ENCODE measurements around the gene NPHP4.

NPHP4 gene

DNA sequence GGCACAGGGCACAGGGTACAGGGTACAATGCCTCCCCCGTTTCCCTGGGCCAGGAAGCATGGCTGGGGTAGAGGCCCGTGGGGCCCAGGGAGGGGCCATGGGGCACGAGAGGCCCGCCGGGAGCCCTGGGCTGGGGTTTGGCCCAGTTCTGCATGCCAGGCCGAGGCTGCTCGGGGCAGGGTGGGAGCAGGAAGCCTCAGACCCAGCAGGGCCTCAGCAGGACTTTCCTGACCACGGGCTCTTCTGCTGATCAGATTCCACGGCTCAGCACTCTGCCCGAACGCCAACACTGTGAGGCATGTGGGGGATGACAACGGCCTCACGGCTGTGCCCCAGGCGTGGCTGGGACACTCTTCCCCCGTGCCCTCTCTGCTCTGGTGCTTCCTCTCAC, 104.3 kb downstream of the NPHP4 start:
- Histone ChIP-seq H3K27me3 (ENCODE audit: low read depth, low read length) (no peaks in the 10 kb centered on the region), H3K9me3 (ENCODE audit: control insufficient read depth in 1 of 2, low read length in 2 of 2) (no peaks in the 10 kb centered on the region), H3K27ac (ENCODE audit: low read length) (no peak overlapping the region), H3K4me3 (ENCODE audit: low read depth in 1 of 2, low read length in 2 of 2) (no peak overlapping the region), H3K36me3 (ENCODE audit: control insufficient read depth in 1 of 2, insufficient read depth in 2 of 2, low read length in 2 of 2) (peaks cover 0 to 14% of the 10 kb centered on the region in 2 donors), H3K4me1 (ENCODE audit: control insufficient read depth in 1 of 2, insufficient read depth in 2 of 2, low read length in 2 of 2) (no peaks in the 10 kb centered on the region)

DNA sequence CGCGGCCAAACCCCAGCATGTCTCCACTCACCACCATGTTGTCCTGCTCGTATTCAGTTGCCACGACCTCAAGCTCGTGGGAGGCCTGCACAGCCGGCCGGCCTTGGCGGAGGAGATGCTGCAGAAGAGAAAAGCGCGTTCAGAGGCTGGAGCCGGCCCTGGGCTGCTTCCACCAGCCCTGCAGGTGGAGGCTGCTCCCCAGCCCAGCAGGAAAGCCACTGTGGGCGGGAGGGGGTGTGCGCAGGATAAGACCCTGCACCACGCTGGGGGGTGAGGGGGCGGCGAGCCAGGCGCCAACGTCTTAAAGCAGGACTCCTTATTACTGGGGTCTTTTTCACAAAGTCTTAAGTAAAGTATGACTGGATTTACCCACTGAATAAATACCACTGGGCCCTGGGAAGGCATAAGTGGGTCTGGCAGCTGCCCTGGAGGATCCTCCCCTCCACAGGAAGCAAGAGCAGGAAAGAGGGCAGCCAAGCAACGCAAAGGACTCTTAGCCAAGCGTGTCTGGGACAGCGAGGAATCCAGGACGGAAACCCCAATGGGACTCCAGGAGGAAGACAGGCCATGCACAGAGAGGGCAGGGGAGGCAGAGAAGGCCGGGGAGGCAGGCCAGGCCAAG, 104.8 kb downstream of the NPHP4 start:
- H3K27ac ChIP-seq (ENCODE audit: low read length), result no peak overlapping the region
- peaks cover 0 to 14% of the 10 kb centered on the region in 2 donors for H3K36me3 ChIP-seq (ENCODE audit: control insufficient read depth in 1 of 2, insufficient read depth in 2 of 2, low read length in 2 of 2)

DNA sequence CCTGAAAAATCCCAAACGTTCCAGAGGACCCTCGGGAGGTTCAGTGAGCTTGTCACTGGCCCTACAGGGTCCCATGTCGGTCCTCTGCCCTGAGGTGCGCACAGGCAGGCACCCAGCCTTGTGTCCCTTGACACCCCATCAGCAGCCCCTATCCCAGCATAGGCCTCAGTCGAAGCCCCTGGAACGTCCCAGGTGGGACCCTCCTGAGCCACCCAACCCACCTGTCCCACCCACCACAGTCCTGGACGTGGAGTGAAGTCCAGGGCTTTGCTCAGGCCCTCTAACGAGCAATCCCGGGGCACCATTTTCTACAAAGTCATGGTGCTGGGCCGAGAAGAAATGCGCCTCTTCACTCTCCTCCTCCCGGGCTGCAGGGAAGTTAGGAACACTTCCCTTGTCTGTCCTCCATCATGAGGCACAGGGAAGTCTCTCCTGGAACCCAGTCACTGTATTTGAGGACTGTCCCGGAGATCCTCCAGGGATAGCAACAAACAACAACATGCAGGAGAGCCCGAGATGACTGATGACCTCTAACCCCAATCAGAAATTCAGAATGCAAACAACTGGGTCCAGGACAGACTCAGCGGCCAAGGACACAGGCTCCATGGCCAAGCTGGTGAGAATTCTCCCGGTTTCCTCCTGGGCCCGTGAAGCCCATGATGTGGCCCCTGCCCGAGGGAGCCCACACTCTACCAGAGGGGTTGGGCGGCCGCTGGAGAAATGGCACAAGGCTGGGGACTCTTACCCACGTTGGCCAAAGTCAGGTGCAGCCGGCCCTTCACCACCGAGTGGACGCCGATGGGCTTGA, 105.5 kb downstream of the NPHP4 start:
- Histone ChIP-seq H3K36me3 (ENCODE audit: control insufficient read depth in 1 of 2, insufficient read depth in 2 of 2, low read length in 2 of 2) (peaks cover under 1 to 14% of the 10 kb centered on the region in 2 donors), H3K4me1 (ENCODE audit: control insufficient read depth in 1 of 2, insufficient read depth in 2 of 2, low read length in 2 of 2) (no peaks in the 10 kb centered on the region), H3K4me3 (ENCODE audit: low read depth in 1 of 2, low read length in 2 of 2) (no peak overlapping the region), H3K27me3 (ENCODE audit: low read depth, low read length) (no peaks in the 10 kb centered on the region), H3K9me3 (ENCODE audit: control insufficient read depth in 1 of 2, low read length in 2 of 2) (no peaks in the 10 kb centered on the region), H3K27ac (ENCODE audit: low read length) (no peak overlapping the region)

More for the DNA sequence above, 104.8 kb downstream of the NPHP4 start:
- H3K27me3 ChIP-seq (ENCODE audit: low read depth, low read length), result no peaks in the 10 kb centered on the region
- H3K4me3 ChIP-seq (ENCODE audit: low read depth in 1 of 2, low read length in 2 of 2), result no peak overlapping the region
- H3K4me1 ChIP-seq (ENCODE audit: control insufficient read depth in 1 of 2, insufficient read depth in 2 of 2, low read length in 2 of 2), result no peaks in the 10 kb centered on the region
- no peaks in the 10 kb centered on the region for H3K9me3 ChIP-seq (ENCODE audit: control insufficient read depth in 1 of 2, low read length in 2 of 2)

DNA sequence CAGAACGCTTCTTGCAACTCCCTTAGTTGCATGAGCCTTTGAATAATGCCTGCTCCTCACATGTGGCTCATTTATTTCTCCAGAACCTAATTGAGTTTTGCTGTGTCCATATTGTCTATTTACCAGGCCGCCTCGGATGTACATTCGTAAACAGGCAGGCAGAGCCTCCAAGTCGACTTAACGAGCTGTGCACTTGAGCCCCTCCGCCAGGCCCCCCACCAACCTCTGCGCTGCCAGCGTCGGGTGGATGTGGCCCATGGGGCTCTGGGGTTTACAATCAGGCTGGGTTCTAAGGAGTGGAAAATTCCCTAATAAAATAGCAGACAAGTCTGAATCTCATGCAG, 106.1 kb downstream of the NPHP4 start:
- Histone ChIP-seq H3K27ac (ENCODE audit: low read length) (no peak overlapping the region), H3K9me3 (ENCODE audit: control insufficient read depth in 1 of 2, low read length in 2 of 2) (no peaks in the 10 kb centered on the region), H3K36me3 (ENCODE audit: control insufficient read depth in 1 of 2, insufficient read depth in 2 of 2, low read length in 2 of 2) (peaks cover 6 to 16% of the 10 kb centered on the region in 2 donors), H3K4me3 (ENCODE audit: low read depth in 1 of 2, low read length in 2 of 2) (no peak overlapping the region), H3K4me1 (ENCODE audit: control insufficient read depth in 1 of 2, insufficient read depth in 2 of 2, low read length in 2 of 2) (no peaks in the 10 kb centered on the region), H3K27me3 (ENCODE audit: low read depth, low read length) (no peaks in the 10 kb centered on the region)

DNA sequence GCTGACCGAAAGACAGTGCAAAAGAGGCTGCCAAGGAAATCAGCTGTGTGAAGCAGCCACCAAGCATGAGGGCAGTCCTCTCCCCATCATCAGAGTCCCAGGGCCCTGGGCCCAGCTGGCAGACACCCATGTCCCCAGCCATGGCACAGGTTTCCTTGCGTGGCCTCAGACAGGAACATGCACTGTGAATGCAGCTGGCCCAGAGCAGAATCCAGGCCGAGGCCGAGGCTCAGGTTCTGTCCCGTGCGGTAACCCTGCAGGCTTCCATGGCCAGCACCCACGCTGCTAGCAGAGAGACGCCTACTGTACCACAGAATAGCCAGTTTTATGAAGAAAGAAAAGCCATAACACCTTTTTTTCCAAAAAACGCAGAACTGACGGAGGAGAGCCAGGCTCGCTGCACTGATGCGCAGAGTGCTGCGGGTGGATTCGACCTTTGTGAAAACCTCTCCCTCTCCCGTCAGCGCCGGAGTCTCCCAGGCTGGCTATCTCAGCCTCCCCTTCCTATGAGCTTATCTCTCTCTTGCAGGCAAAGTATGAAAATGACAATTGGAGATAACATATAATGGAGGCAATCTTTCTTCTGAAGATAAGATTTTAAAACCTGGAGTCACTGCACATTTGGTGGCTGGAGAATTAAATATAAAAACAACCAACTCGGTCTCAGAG, 106.6 kb downstream of the NPHP4 start:
- H3K36me3 ChIP-seq (ENCODE audit: control insufficient read depth in 1 of 2, insufficient read depth in 2 of 2, low read length in 2 of 2), result peaks cover 6 to 20% of the 10 kb centered on the region in 2 donors
- no peaks in the 10 kb centered on the region for H3K27me3 ChIP-seq (ENCODE audit: low read depth, low read length)
- H3K4me1 ChIP-seq (ENCODE audit: control insufficient read depth in 1 of 2, insufficient read depth in 2 of 2, low read length in 2 of 2), result no peaks in the 10 kb centered on the region
- H3K4me3 ChIP-seq (ENCODE audit: low read depth in 1 of 2, low read length in 2 of 2), result no peak overlapping the region
- H3K27ac ChIP-seq (ENCODE audit: low read length), result no peak overlapping the region
- no peaks in the 10 kb centered on the region for H3K9me3 ChIP-seq (ENCODE audit: control insufficient read depth in 1 of 2, low read length in 2 of 2)

DNA sequence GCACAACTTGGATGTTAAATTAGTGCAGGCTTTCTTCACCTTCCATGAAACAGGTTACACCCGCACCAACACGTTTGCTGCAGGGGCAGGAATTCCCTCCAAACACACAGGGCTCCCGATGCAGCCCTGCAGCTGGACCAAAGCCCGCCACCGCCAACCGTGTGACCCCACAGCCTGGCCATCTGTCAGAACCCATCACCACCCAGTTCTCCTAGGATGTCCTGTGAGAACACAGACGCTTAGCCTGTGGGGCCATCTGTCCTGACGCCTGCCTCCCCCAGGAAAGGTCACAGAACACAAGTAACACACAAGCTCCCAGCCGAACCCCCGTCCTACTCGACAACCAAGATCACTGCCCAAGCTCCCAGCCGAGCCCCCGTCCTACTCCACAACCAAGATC, 108.1 kb downstream of the NPHP4 start:
- Histone ChIP-seq H3K27me3 (ENCODE audit: low read depth, low read length) (no peaks in the 10 kb centered on the region), H3K27ac (ENCODE audit: low read length) (no peak overlapping the region), H3K9me3 (ENCODE audit: control insufficient read depth in 1 of 2, low read length in 2 of 2) (peaks cover 0 to 15% of the 10 kb centered on the region in 2 donors), H3K4me1 (ENCODE audit: control insufficient read depth in 1 of 2, insufficient read depth in 2 of 2, low read length in 2 of 2) (no peaks in the 10 kb centered on the region), H3K4me3 (ENCODE audit: low read depth in 1 of 2, low read length in 2 of 2) (no peak overlapping the region), H3K36me3 (ENCODE audit: control insufficient read depth in 1 of 2, insufficient read depth in 2 of 2, low read length in 2 of 2) (peaks cover 15 to 35% of the 10 kb centered on the region in 2 donors)

GRCh38 chr1:5883129-5884048, 108.8 kb downstream of the NPHP4 start:
- Histone ChIP-seq H3K4me1 (ENCODE audit: control insufficient read depth in 1 of 2, insufficient read depth in 2 of 2, low read length in 2 of 2) (no peaks in the 10 kb centered on the region), H3K27ac (ENCODE audit: low read length) (no peak overlapping the region), H3K36me3 (ENCODE audit: control insufficient read depth in 1 of 2, insufficient read depth in 2 of 2, low read length in 2 of 2) (peaks cover 20 to 43% of the 10 kb centered on the region in 2 donors), H3K27me3 (ENCODE audit: low read depth, low read length) (no peaks in the 10 kb centered on the region), H3K9me3 (ENCODE audit: control insufficient read depth in 1 of 2, low read length in 2 of 2) (peaks cover 0 to 15% of the 10 kb centered on the region in 2 donors), H3K4me3 (ENCODE audit: low read depth in 1 of 2, low read length in 2 of 2) (no peak overlapping the region)

- H3K36me3 ChIP-seq (ENCODE audit: control insufficient read depth in 1 of 2, insufficient read depth in 2 of 2, low read length in 2 of 2), result peaks cover 20 to 47% of the 10 kb centered on the region in 2 donors
Observed at GRCh38 chr1:5882367-5883128, 109.7 kb downstream of the NPHP4 start.

DNA sequence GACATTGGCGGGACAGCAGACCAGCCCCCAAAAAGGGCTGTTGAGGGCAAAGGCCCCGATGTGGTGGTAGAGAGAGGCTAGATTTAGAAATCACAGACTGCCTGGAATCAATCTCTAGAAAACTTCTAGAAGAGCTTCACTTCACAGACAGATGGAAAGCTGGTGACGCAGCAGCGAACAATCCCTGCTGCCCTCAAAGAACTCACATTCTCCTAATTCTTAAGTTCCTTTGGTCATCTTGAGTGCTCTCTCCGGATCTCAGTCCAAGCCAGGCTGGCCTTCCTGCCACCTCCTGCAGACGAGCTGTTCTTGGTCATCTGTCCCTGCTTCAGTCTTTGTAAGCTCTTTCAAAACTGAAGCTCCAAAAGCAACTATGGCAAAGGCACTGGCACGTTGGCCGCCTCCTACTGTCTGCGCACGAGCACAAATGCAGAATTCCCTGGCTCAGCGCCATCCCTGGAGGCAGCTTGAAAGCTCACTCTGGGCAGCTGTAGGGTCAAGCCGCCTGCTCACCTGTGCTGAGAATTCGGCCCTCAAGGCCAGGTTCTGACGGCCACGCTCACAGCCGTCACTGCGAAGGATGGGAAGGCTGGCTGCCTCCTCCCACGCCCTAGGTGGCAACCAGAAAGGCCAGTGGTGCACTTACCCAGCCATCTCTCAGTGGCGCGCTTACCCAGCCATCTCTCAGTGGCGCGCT, 110.6 kb downstream of the NPHP4 start:
- peaks cover 20 to 45% of the 10 kb centered on the region in 2 donors for H3K36me3 ChIP-seq (ENCODE audit: control insufficient read depth in 1 of 2, insufficient read depth in 2 of 2, low read length in 2 of 2)
- H3K27me3 ChIP-seq (ENCODE audit: low read depth, low read length), result no peaks in the 10 kb centered on the region
- no peaks in the 10 kb centered on the region for H3K4me1 ChIP-seq (ENCODE audit: control insufficient read depth in 1 of 2, insufficient read depth in 2 of 2, low read length in 2 of 2)
- peaks cover 0 to 15% of the 10 kb centered on the region in 2 donors for H3K9me3 ChIP-seq (ENCODE audit: control insufficient read depth in 1 of 2, low read length in 2 of 2)
- H3K27ac ChIP-seq (ENCODE audit: low read length), result no peak overlapping the region
- H3K4me3 ChIP-seq (ENCODE audit: low read depth in 1 of 2, low read length in 2 of 2), result no peak overlapping the region

More at GRCh38 chr1:5882367-5883128, 109.7 kb downstream of the NPHP4 start:
- Histone ChIP-seq H3K27ac (ENCODE audit: low read length) (no peak overlapping the region), H3K4me3 (ENCODE audit: low read depth in 1 of 2, low read length in 2 of 2) (no peak overlapping the region), H3K27me3 (ENCODE audit: low read depth, low read length) (no peaks in the 10 kb centered on the region), H3K9me3 (ENCODE audit: control insufficient read depth in 1 of 2, low read length in 2 of 2) (peaks cover 0 to 15% of the 10 kb centered on the region in 2 donors), H3K4me1 (ENCODE audit: control insufficient read depth in 1 of 2, insufficient read depth in 2 of 2, low read length in 2 of 2) (no peaks in the 10 kb centered on the region)

Measured in muscle layer of duodenum (tissue), 2 donors.